Suprapubic skin (tissue), 4 donors: ENCODE results near the gene RAET1G. TPM values are rescaled to one million over a fixed set of nuclear protein-coding genes. Genes with fewer than 3 reads are reported as not detected.
A peak's percentile ranks its signal among the peaks of the same experiment; 100 is the strongest.
"Not testable (repeated sequence)": the region's sequence is repeated elsewhere in the genome, so short reads cannot be mapped to it uniquely, and the experiment has no call there.

ENCODE experiments used
- DNase-seq, 2 donors: peaks; one replicate each; pipeline ENCODE4 v3.0.0-alpha.2; 2019; ENCODE audit warnings: low spot score in 2 of 2
- H3K27ac ChIP-seq: fragments of 200-600 bp; sonication (generic); one replicate; pipeline ENCODE4 v1.5.1; 2019
- H3K27me3 ChIP-seq: fragments of 200-600 bp; sonication (generic); one replicate; pipeline ENCODE4 v1.5.1; 2019
- H3K36me3 ChIP-seq: fragments of 200-600 bp; sonication (generic); one replicate; pipeline ENCODE4 v1.5.1; 2019
- H3K4me1 ChIP-seq: fragments of 200-600 bp; sonication (generic); one replicate; pipeline ENCODE4 v1.5.1; 2019
- H3K4me3 ChIP-seq: fragments of 200-600 bp; sonication (generic); one replicate; pipeline ENCODE4 v1.5.1; 2019; ENCODE audit warnings: mild to moderate bottlenecking
- H3K9me3 ChIP-seq: fragments of 200-600 bp; sonication (generic); one replicate; pipeline ENCODE4 v1.5.1; 2019
- CTCF ChIP-seq, 2 donors: fragments of 200-600 bp in 1 of 2; fragments of 450-650 bp in 1 of 2; sonication (generic) in 1 of 2; IDR thresholded peaks; one replicate each; pipeline ENCODE4 v1.5.1; 2016 to 2019; ENCODE audit warnings: antibody characterized with exemption in 2 of 2, mild to moderate bottlenecking in 1 of 2, moderate library complexity in 1 of 2
- EP300 ChIP-seq: sonication (generic); formaldehyde crosslinking; IDR thresholded peaks from one replicate; pipeline ENCODE4 v1.6.1; 2017; ENCODE audit warnings: antibody characterized with exemption
- POLR2A ChIP-seq, 2 donors: fragments of 450-650 bp; IDR thresholded peaks; one replicate each; pipeline ENCODE4 v1.6.1; 2017; ENCODE audit warnings: antibody characterized with exemption in 2 of 2, mild to moderate bottlenecking in 2 of 2, moderate library complexity in 2 of 2
- POLR2AphosphoS5 ChIP-seq, 3 donors: sonication (generic); formaldehyde crosslinking; IDR thresholded peaks; one replicate each; pipeline ENCODE4 v1.6.1; 2017; ENCODE audit warnings: antibody characterized with exemption in 3 of 3
- WGBS: methylation state at CpG from one replicate; pipeline ENCODE4 v1.1.5; 2018; 5-methylcytosine and 5-hydroxymethylcytosine counted together
- total RNA-seq, 4 donors: library from RNA; depleted of rRNA; stranded (reverse); fragments of >200 nt; gene quantifications; one replicate each; pipeline ENCODE4 v1.1.0, GENCODE V29; 2016

The RAET1G gene
- total RNA-seq, 4 donors from 2014 or later, result 1.9 to 5.8 (median 4.5) TPM

DNA sequence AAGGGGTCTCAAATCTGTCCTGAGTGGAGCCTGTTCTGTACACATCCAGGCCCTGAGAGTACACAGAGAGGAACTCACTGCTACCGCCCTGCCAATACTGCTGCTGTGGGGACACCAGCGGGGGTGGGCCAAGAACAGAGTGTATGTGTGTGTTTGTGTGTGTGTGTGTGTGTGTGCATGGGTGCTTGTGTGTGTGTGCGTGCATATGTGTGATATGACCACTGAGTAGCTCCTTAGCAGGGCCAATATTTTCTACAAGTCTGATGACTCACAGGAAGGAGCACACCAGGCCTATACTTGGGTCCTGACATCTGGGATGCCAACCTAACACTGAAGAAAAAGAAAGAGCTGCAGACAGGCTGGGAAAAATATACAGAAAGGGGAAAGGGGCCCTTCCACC lies 26.4 kb downstream of the RAET1G start:
- Histone ChIP-seq H3K27ac (peak overlapping the region; percentile 81), H3K4me1 (peaks cover 64% of the 10 kb centered on the region), H3K27me3 (no peaks in the 10 kb centered on the region), H3K36me3 (no peaks in the 10 kb centered on the region), H3K9me3 (no peaks in the 10 kb centered on the region), H3K4me3 (peak overlapping the region; percentile 28)
- DNase-seq, result peak; percentile 52 to 57
- TF ChIP-seq POLR2AphosphoS5 (IDR thresholded peaks at IDR 0.05) (no peak), POLR2A (IDR thresholded peaks at IDR 0.05) (no peak), CTCF (IDR thresholded peaks at IDR 0.05) (no peak), EP300 (no peak)
- WGBS, result 73% methylated on average over 3 of the region's 3 CpGs

GRCh38 chr6:149895833-149896271 lies 27.1 kb downstream of the RAET1G start:
- WGBS, result 30% methylated on average over 5 of the region's 5 CpGs
- DNase-seq, result peak; percentile 69 to 70
- H3K4me1 ChIP-seq, result peaks cover 62% of the 10 kb centered on the region

DNA sequence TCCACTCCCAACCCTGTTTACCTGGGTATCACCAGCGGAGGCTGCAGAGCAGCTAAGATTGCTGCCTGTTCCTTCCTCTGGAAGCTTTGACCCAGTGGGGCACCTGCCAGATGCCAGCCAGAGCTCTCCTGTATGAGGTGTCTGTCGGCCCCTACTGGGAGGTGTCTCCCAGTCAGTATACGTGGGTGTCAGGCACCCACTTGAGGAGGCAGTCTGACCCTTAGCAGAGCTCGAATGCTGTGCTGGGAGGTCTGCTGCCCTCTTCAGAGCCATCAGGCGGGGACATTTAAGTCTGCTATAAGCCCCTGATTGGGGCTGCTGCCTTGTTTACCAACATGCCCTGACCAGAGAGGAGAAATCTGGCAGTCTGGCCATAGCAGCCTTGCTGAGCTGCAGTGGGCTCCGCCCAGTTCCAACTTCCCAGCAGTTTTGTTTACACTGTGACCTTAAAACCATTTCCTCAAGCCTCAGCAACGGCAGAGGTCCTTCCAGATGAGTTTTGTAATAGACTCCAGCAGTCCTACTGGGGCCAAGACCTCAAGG lies 27.8 kb downstream of the RAET1G start:
- H3K4me1 ChIP-seq, result peaks cover 62% of the 10 kb centered on the region
- 45% methylated on average over 7 of the region's 7 CpGs for WGBS
- H3K27me3 ChIP-seq, result no peaks in the 10 kb centered on the region
- no peak overlapping the region for H3K4me3 ChIP-seq
- H3K9me3 ChIP-seq, result no peaks in the 10 kb centered on the region
- peak overlapping the region; percentile 81 for H3K27ac ChIP-seq
- peak; percentile 71 to 81 for DNase-seq
- no peaks in the 10 kb centered on the region for H3K36me3 ChIP-seq
- TF ChIP-seq POLR2A (IDR thresholded peaks at IDR 0.05) (no peak), EP300 (no peak), POLR2AphosphoS5 (IDR thresholded peaks at IDR 0.05) (no peak), CTCF (IDR thresholded peaks at IDR 0.05) (no peak)

More at GRCh38 chr6:149895833-149896271, 27.1 kb downstream of the RAET1G start:
- Histone ChIP-seq H3K36me3 (no peaks in the 10 kb centered on the region), H3K4me3 (no peak overlapping the region), H3K9me3 (no peaks in the 10 kb centered on the region), H3K27ac (peak overlapping the region; percentile 81), H3K27me3 (no peaks in the 10 kb centered on the region)
- no peak for TF ChIP-seq EP300

DNA sequence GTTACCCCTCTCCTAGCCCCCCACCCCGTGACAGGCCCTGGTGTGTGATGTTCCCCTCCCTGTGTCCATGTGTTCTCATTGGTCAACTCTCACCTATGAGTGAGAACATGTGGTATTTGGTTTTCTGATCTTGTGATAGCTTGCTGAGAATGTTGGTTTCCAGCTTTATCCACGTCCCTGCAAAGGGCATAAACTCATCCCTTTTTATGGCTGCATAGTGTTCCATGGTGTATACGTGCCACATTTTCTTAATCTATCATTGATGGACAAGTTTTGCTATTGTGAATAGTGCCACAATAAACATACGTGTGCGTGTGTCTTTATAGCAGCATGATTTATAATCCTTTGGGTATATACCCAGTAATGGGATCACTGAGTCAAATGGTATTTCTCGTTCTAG lies 31.1 kb downstream of the RAET1G start:
- not testable (repeated sequence) for H3K27ac ChIP-seq, H3K4me3 ChIP-seq, H3K36me3 ChIP-seq, H3K27me3 ChIP-seq, H3K9me3 ChIP-seq
- peak in 1 of 2 donors; percentile 9 for DNase-seq
- 78% methylated on average over 6 of the region's 6 CpGs for WGBS
- peaks cover 55% of the 10 kb centered on the region for H3K4me1 ChIP-seq

DNA sequence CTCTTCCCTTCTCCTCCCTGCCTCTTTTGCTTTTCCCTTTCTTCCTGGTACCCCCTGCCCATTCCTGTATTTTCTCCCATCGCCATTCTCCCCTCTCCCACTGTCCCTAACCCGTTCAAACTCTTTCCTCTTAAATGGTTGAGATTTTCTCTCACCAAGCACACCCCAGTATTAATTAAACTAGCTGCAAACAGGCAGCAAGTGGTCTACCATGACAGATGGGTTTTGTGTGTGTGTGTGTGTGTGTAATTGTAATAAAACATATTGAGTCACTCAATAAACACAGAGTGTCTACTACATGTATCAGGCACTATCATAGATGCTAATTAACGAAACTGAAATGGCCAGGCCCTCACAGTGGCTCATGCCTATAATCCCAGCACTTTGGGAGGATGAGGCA lies 31.7 kb downstream of the RAET1G start:
- Histone ChIP-seq H3K4me3 (no peak overlapping the region), H3K27me3 (no peaks in the 10 kb centered on the region), H3K36me3 (no peaks in the 10 kb centered on the region), H3K4me1 (peaks cover 49% of the 10 kb centered on the region), H3K27ac (peak overlapping the region; percentile 34), H3K9me3 (no peaks in the 10 kb centered on the region)
- peak in 1 of 2 donors; percentile 8 for DNase-seq
- no peak for TF ChIP-seq POLR2AphosphoS5 (IDR thresholded peaks at IDR 0.05)
- no peak for TF ChIP-seq CTCF (IDR thresholded peaks at IDR 0.05)
- TF ChIP-seq POLR2A (IDR thresholded peaks at IDR 0.05), result no peak
- no peak for TF ChIP-seq EP300
- WGBS, result 78% methylated on average over 3 of the region's 3 CpGs

GRCh38 chr6:149890629-149891045 lies 32.3 kb downstream of the RAET1G start:
- peaks cover 43% of the 10 kb centered on the region for H3K4me1 ChIP-seq
- TF ChIP-seq CTCF (IDR thresholded peaks at IDR 0.05) (no peak), POLR2AphosphoS5 (IDR thresholded peaks at IDR 0.05) (no peak), EP300 (no peak), POLR2A (IDR thresholded peaks at IDR 0.05) (no peak)
- H3K36me3 ChIP-seq, result no peaks in the 10 kb centered on the region
- WGBS, result 28% methylated on average over 6 of the region's 6 CpGs
- DNase-seq, result no peak
- no peaks in the 10 kb centered on the region for H3K27me3 ChIP-seq
- no peak overlapping the region for H3K4me3 ChIP-seq
- no peaks in the 10 kb centered on the region for H3K9me3 ChIP-seq
- peak overlapping the region; percentile 34 for H3K27ac ChIP-seq
